GM19023 (cell line): ENCODE results near the gene MRPL9.

ENCODE experiments used
- ATAC-seq: cut with Tn5 transposase; IDR thresholded peaks from one replicate; pipeline ENCODE4 v1.9.1; 2021; ENCODE audit warnings: mild to moderate bottlenecking, moderate library complexity; ENCODE audit not compliant: unreplicated experiment

Gene MRPL9

GRCh38 chr1:151713044-151713443 lies 50.3 kb downstream of the MRPL9 start:
- no peak for ATAC-seq

GRCh38 chr1:151711951-151712350 lies 51.3 kb downstream of the MRPL9 start:
- ATAC-seq = no peak

DNA sequence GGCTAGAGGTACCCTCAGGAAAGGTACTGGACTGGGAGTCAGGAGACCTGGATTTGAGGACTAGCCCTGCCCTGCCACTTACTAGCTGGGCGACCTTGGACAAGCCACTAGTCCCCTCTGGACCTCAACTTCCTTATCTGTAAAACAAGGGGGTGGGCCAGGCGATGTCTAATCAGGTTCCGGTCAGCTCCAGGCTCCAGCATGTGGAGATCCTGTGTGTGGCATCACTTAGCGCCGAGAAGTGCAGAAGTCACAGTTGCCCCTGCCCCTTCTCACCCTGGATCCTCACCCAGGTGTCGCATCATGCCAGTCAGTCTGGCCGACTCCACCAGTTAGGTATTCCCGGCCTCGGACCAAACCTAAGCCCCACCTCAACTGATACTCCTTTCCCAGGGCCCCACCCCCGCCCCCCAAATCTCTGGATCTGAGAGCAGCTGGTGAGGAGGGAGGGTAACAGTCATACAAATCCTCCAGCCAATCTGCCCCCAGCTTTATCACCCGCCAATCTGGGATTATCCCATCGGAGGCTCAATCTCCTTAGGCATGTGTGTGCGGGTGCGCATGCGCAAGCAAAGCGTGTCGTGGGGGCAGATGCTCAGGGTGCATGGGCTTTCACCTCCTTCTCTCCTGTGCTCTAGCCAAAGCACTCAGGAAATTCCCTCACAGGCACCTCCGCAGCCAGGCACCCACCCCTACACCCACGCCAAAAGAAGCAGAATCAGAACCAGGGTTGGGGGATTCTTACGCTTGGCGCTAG lies 52.1 kb downstream of the MRPL9 start:
- ATAC-seq = no peak

GRCh38 chr1:151710187-151710840 lies 53.0 kb downstream of the MRPL9 start:
- ATAC-seq = no peak
